Activated CD8-positive, alpha-beta memory T cell treated with anti-CD3 and anti-CD28 coated beads, Interleukin-2, amount 10 ng/mL, durations not matched to agents 7 days and 5 days (primary cell): Measurements from ENCODE around the gene TRIM29. TPM values are rescaled to one million over a fixed set of nuclear protein-coding genes. Genes with fewer than 3 reads are reported as not detected.
"Not testable (repeated sequence)": the region's sequence is repeated elsewhere in the genome, so short reads cannot be mapped to it uniquely, and the experiment has no call there.

Experiments used
- ATAC-seq: fragments of 150-1000 bp; cut with Tn5 transposase; one replicate; pipeline ENCODE4 v1.10.0; 2021; ENCODE audit warnings: moderate library complexity
- CTCF ChIA-PET: fragments of 350-600 bp; sonication (Branson Sonifier 250); formaldehyde crosslinking; loops from one replicate; lab custom pipeline; 2021; ENCODE audit warnings: antibody characterized with exemption; lab: Charles Lee
- DNase-seq: peaks from one replicate; pipeline ENCODE4 v3.0.0-alpha.2; 2020
- H3K27ac Mint-ChIP-seq: one replicate; pipeline ENCODE4 v1.8.0; 2021; ENCODE audit warnings: mild to moderate bottlenecking, mixed read lengths
- H3K27me3 Mint-ChIP-seq: one replicate; pipeline ENCODE4 v1.8.0; 2021; ENCODE audit warnings: mixed read lengths
- H3K36me3 Mint-ChIP-seq: one replicate; pipeline ENCODE4 v1.8.0; 2021; ENCODE audit warnings: mild to moderate bottlenecking, mixed read lengths
- H3K4me1 Mint-ChIP-seq: one replicate; pipeline ENCODE4 v1.8.0; 2021; ENCODE audit warnings: mixed read lengths
- H3K4me3 Mint-ChIP-seq: one replicate; pipeline ENCODE4 v1.8.0; 2021; ENCODE audit warnings: mild to moderate bottlenecking, moderate library complexity, mixed read lengths
- H3K9me3 Mint-ChIP-seq: one replicate; pipeline ENCODE4 v1.8.0; 2022; ENCODE audit warnings: low read depth, mixed read lengths
- total RNA-seq, 2 experiments: library from RNA; stranded (reverse); gene quantifications; one replicate each; pipeline ENCODE4 v1.2.3, GENCODE V29; 2021

Gene TRIM29
- total RNA-seq, 2 experiments from 2014 or later, result not detected

DNA sequence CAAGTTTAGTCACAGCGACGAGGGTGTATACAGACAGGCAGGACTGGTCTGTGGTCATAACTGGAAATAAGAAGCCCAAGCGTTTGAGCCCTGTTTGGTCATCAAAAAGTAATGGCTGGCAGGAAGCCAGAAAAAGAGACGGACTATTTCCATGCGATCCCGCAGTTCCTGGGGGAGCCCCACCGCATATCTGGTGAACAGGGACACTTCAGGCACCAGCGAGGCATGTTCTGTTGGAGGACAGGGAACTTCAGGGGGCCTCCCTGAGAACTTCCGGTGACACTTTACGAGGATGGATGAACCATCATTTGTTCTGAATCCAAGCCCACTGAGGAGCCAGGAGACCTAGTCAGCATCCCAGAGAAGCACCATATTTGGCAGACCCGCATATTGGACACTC is 29.7 kb upstream of the TRIM29 start:
- Mint-ChIP-seq H3K4me3 (no peak overlapping the region), H3K9me3 (no peaks in the 10 kb centered on the region), H3K4me1 (peaks cover 4% of the 10 kb centered on the region), H3K36me3 (no peaks in the 10 kb centered on the region), H3K27ac (no peak overlapping the region), H3K27me3 (peaks cover 80% of the 10 kb centered on the region)
- CTCF ChIA-PET, result interaction anchor here (0.8 to 2.6 kb wide), 7 partner anchors 10 to 518 kb away, joined by 3 to 12 read pairs (median 4); no protein-coding TSS in a partner anchor
- DNase-seq (no peak), ATAC-seq (no peak)

GRCh38 chr11:120160436-120160835 is 22.5 kb upstream of the TRIM29 start:
- ATAC-seq, result no peak
- H3K4me3 Mint-ChIP-seq, result no peak overlapping the region
- H3K36me3 Mint-ChIP-seq, result no peaks in the 10 kb centered on the region
- no peak overlapping the region for H3K27ac Mint-ChIP-seq
- DNase-seq, result no peak
- H3K27me3 Mint-ChIP-seq, result peaks cover 63% of the 10 kb centered on the region
- H3K4me1 Mint-ChIP-seq, result no peaks in the 10 kb centered on the region
- no peaks in the 10 kb centered on the region for H3K9me3 Mint-ChIP-seq
- CTCF ChIA-PET, result interaction anchor here (1.2 kb wide), 1 partner anchor 9 kb away, joined by 4 read pairs; no protein-coding TSS in a partner anchor

GRCh38 chr11:120153221-120153620 is 15.3 kb upstream of the TRIM29 start:
- CTCF ChIA-PET, result interaction anchor here (1.1 to 1.7 kb wide), 3 partner anchors 16 to 150 kb away, joined by 3 to 5 read pairs (median 4); no protein-coding TSS in a partner anchor
- H3K4me1 Mint-ChIP-seq, result no peaks in the 10 kb centered on the region
- H3K27ac Mint-ChIP-seq, result no peak overlapping the region
- ATAC-seq (no peak), DNase-seq (no peak)
- no peak overlapping the region for H3K4me3 Mint-ChIP-seq
- H3K27me3 Mint-ChIP-seq, result peaks cover 61% of the 10 kb centered on the region
- H3K9me3 Mint-ChIP-seq, result no peaks in the 10 kb centered on the region
- no peaks in the 10 kb centered on the region for H3K36me3 Mint-ChIP-seq

GRCh38 chr11:120151536-120151935 is 13.6 kb upstream of the TRIM29 start:
- ATAC-seq, result no peak
- no peaks in the 10 kb centered on the region for H3K9me3 Mint-ChIP-seq
- no peak for DNase-seq
- CTCF ChIA-PET, result interaction anchor here (1.7 kb wide), 1 partner anchor 43 kb away, joined by 5 read pairs; no protein-coding TSS in a partner anchor
- peaks cover 48% of the 10 kb centered on the region for H3K27me3 Mint-ChIP-seq
- no peak overlapping the region for H3K4me3 Mint-ChIP-seq
- H3K4me1 Mint-ChIP-seq, result no peaks in the 10 kb centered on the region
- H3K27ac Mint-ChIP-seq, result no peak overlapping the region
- no peaks in the 10 kb centered on the region for H3K36me3 Mint-ChIP-seq

GRCh38 chr11:120149246-120149645 is 11.3 kb upstream of the TRIM29 start:
- no peaks in the 10 kb centered on the region for H3K9me3 Mint-ChIP-seq
- no peak for DNase-seq
- no peak for ATAC-seq
- CTCF ChIA-PET, result no interaction called here
- H3K36me3 Mint-ChIP-seq, result no peaks in the 10 kb centered on the region
- no peaks in the 10 kb centered on the region for H3K4me1 Mint-ChIP-seq
- H3K4me3 Mint-ChIP-seq, result no peak overlapping the region
- H3K27ac Mint-ChIP-seq, result no peak overlapping the region
- peaks cover 48% of the 10 kb centered on the region for H3K27me3 Mint-ChIP-seq

DNA sequence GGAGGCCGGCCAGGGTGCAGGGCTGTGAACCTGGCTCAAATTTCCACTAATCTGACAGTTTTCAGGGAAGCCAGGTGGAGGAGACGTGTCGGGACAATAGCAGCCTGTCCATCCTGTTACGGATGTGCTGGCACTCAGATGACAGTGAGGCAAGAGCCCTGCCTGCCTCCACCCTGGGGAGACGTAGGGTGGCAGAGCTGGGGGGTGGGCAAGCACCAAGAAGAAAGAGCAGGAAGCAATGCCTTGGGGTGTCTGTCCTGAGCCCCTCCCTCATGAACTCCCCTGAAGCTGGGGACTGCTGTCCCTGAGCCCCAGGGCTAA is 10.0 kb upstream of the TRIM29 start:
- no peak for ATAC-seq
- CTCF ChIA-PET, result no interaction called here
- peaks cover 46% of the 10 kb centered on the region for H3K27me3 Mint-ChIP-seq

DNA sequence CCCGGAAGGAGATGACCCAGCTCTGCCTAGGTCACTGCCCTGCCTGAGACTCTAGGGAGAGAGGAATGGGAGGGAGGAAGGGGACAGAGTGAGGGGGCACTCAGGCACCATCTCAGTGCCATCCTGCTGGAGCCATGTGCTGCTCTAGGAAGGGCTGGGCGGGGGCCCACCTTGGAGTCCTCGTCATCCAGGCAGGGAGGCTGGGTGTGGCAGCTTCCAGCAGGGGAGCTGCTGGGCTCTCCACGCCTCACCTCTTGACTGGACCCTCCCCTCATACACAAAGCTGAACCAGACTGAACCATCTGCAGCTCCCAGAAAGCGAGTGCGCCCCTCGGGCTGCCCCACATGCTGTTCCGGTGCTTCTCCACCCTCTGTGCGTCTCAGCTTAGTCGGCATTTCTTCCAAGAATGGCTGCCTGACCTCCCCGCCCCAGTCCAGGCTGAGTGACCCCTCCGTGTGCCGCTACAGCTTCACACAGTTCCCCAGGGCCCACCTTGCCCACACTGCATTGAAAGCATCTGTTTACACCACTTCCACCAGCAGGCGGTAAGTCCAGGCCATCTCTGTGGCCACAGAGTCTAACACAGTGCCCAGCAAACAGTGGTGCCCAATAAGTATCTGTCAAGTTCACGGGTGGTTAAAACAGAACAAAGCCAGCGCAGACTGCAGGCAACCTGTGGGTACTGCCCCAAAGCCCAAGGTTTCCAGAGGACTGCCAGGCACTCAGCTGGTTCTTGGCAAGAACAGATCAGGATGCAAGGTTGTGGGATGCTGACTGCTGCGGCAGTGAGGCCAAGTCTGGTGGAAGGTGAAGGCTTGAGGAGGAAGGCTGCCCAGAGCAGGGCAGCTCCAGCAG is 9.4 kb upstream of the TRIM29 start:
- ATAC-seq (no peak), DNase-seq (peak; percentile 28)
- Mint-ChIP-seq H3K4me3 (no peak overlapping the region), H3K4me1 (no peaks in the 10 kb centered on the region), H3K36me3 (no peaks in the 10 kb centered on the region), H3K27ac (no peak overlapping the region), H3K9me3 (no peaks in the 10 kb centered on the region), H3K27me3 (peaks cover 46% of the 10 kb centered on the region)
- CTCF ChIA-PET, result no interaction called here

More for the DNA sequence above, 10.0 kb upstream of the TRIM29 start:
- H3K4me1 Mint-ChIP-seq, result no peaks in the 10 kb centered on the region
- H3K36me3 Mint-ChIP-seq, result no peaks in the 10 kb centered on the region
- H3K9me3 Mint-ChIP-seq, result no peaks in the 10 kb centered on the region
- H3K27ac Mint-ChIP-seq, result no peak overlapping the region
- DNase-seq, result no peak
- H3K4me3 Mint-ChIP-seq, result no peak overlapping the region

DNA sequence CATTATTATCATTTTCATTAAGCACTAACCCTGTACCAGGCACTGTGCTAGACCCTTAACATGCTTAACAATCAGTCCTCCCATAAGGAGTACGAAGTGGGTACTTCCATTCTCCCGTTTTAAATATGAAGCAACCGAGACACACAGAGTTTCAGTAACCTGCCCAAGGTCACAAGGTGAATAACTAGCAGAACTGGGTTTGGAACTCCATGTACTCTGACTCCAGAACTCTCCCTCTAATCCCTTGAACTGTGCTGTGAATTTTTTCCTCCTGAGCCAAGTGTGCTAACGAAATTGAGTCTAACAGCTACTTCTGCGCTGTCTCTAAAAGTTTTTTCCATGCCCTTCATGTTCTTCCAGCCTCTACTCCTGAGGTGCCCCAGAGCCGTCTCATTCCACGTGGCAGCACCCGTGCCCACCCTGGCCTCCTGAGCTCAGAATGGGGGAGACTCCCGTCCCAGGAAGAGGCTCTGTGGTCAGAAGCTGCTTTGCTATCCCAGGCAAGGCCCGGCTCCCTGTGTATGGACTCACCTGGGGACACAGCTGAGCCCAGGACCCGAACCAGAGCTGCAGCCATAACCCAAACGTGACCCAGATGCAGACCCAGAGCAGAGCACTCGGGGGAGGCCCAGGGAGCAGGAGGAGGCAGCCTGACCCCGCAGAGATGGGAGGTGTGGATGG is 8.6 kb upstream of the TRIM29 start:
- Mint-ChIP-seq H3K9me3 (no peaks in the 10 kb centered on the region), H3K4me3 (no peak overlapping the region), H3K27ac (no peak overlapping the region)

DNA sequence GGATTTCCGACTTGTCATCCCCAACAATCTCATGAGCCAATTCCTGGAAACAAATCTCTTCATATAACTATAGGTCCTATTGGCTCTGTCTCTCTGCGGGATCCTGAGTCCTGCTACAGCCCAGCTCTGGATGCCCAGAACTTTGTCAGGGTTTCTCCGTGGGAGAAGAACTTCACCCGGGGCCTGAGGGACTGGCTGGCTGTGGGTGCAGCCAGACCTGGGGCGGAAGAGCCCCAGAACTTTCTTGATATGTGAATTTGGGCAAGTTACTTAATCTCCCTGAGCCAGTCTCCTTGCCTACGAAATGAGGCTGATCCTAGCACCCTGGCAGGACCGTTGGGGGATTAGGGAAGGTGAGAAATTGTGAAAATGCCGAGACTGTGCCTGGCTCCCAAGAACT is 6.6 kb upstream of the TRIM29 start:
- no peaks in the 10 kb centered on the region for H3K4me1 Mint-ChIP-seq
- H3K9me3 Mint-ChIP-seq, result no peaks in the 10 kb centered on the region
- DNase-seq, result no peak
- no peak overlapping the region for H3K27ac Mint-ChIP-seq
- ATAC-seq, result no peak
- CTCF ChIA-PET, result no interaction called here
- H3K36me3 Mint-ChIP-seq, result no peaks in the 10 kb centered on the region
- H3K4me3 Mint-ChIP-seq, result no peak overlapping the region
- peaks cover 36% of the 10 kb centered on the region for H3K27me3 Mint-ChIP-seq

More for the DNA sequence above, 8.6 kb upstream of the TRIM29 start:
- no peaks in the 10 kb centered on the region for H3K4me1 Mint-ChIP-seq
- peak; percentile 31 for DNase-seq
- CTCF ChIA-PET, result no interaction called here
- peaks cover 46% of the 10 kb centered on the region for H3K27me3 Mint-ChIP-seq
- no peak for ATAC-seq
- H3K36me3 Mint-ChIP-seq, result no peaks in the 10 kb centered on the region

DNA sequence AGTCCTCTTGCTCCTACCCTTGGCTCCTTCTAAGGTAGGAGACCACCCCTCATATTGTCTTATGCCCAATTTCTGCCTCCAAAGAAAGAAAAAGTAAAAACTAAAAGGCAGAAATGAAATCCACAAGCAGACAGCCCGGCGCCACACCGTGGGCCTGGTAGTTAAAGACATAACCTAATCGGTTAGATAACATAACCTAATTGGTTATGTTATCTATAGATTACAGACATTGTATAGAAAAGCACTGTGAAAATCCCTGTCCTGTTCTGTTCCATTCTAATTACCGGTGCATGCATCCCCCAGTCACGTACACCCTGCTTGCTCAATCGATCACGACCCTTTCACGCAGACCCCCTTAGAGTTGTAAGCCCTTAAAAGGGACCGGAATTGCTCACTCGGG is 5.6 kb upstream of the TRIM29 start:
- H3K4me3 Mint-ChIP-seq, H3K4me1 Mint-ChIP-seq, ATAC-seq, H3K27ac Mint-ChIP-seq, H3K9me3 Mint-ChIP-seq, CTCF ChIA-PET, H3K36me3 Mint-ChIP-seq: not testable (repeated sequence)
- H3K27me3 Mint-ChIP-seq, result peaks cover 29% of the 10 kb centered on the region
- peak; percentile 38 for DNase-seq

DNA sequence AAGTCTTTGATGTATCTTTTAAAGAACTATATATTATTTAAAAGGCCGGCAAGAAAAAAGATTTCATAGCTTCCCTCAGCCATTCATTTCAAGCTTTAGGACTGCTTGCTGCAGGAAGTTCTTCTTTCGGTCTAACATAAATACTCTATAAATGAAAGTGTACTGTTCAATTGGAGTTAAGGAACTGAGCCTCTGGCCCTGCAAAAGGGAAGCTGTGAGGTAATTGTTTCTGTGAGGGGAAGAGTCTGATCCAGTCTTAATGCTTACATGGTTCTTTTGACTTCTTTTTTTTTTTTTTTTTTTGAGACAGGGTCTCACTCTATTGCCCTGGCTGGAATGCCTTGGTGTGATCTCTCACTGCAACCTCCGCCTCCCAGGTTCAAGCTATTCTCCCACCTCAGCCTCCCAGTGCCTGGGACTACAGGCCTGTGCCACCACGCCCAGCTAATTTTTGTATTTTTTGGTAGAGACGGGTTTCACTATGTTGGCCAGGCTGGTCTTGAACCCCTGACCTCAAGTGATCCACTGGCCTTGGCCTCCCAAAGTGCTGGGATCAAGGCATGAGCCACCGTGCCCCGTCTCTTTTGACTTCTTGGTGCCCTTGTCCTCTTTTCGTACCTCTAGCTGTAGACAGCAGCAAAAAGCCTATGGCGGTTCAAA is 4.7 kb upstream of the TRIM29 start:
- ATAC-seq, result no peak

DNA sequence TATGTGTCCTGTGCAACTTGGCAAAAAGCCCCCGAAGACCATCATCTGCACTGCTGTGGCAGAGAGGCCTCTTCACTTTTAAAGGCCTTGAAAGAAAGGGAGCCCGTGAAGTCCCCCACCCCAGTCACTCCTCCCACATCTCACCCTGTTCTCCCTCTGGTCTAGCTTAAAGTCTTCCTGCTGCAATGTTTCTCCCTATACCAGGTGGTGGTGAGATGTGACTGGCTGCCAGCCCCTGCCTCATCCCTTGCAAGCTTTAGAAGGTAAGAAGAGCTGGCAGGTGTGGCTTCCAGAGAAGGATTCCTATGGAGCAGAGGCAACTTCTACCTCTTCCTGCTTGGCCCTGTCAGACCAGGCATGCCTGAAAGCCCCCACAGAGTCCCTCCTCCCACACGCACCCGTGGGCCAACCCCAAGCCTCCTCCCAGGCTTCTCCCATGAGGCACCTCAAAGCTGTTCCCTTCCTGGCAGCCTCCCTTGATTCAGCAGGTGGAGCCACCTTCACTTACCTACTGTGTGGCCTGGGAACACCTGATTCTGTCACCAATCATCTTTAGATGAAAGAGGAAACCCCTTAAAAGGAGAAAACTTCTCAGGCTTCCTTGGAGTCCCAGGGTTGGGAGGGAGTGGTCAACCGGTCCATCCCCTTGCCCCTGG is 4.0 kb upstream of the TRIM29 start:
- peaks cover 29% of the 10 kb centered on the region for H3K27me3 Mint-ChIP-seq
- no peaks in the 10 kb centered on the region for H3K36me3 Mint-ChIP-seq
- no peak overlapping the region for H3K4me3 Mint-ChIP-seq
- no peak overlapping the region for H3K27ac Mint-ChIP-seq
- CTCF ChIA-PET, result no interaction called here
- ATAC-seq (no peak), DNase-seq (peak; percentile 31)
- H3K9me3 Mint-ChIP-seq, result no peaks in the 10 kb centered on the region
- H3K4me1 Mint-ChIP-seq, result no peaks in the 10 kb centered on the region

More for the DNA sequence above, 4.7 kb upstream of the TRIM29 start:
- H3K36me3 Mint-ChIP-seq, result no peaks in the 10 kb centered on the region
- H3K9me3 Mint-ChIP-seq, result no peaks in the 10 kb centered on the region
- H3K27ac Mint-ChIP-seq, result no peak overlapping the region
- H3K4me1 Mint-ChIP-seq, result no peaks in the 10 kb centered on the region
- H3K27me3 Mint-ChIP-seq, result peaks cover 29% of the 10 kb centered on the region
- CTCF ChIA-PET, result no interaction called here
- no peak for DNase-seq
- H3K4me3 Mint-ChIP-seq, result no peak overlapping the region

- CTCF ChIA-PET, result no interaction called here
- no peaks in the 10 kb centered on the region for H3K9me3 Mint-ChIP-seq
- peak; percentile 35 for DNase-seq
Observed at GRCh38 chr11:120141113-120141767, 3.3 kb upstream of the TRIM29 start.

More at GRCh38 chr11:120141113-120141767, 3.3 kb upstream of the TRIM29 start:
- Mint-ChIP-seq H3K4me3 (no peak overlapping the region), H3K4me1 (no peaks in the 10 kb centered on the region), H3K27me3 (peaks cover 29% of the 10 kb centered on the region), H3K36me3 (no peaks in the 10 kb centered on the region), H3K27ac (no peak overlapping the region)
- ATAC-seq, result no peak
